Neural cell (in vitro differentiated cells): ENCODE results near the gene GTF2IRD1.

Source experiments
- CTCF ChIP-seq: fragments of 450-650 bp; IDR thresholded peaks from 2 replicates; pipeline ENCODE4 v1.5.1; 2014; ENCODE audit warnings: antibody characterized with exemption, mild to moderate bottlenecking, moderate library complexity; ENCODE audit not compliant: poor library complexity, severe bottlenecking
- EP300 ChIP-seq: fragments of 450-650 bp; conservative IDR thresholded peaks from 2 replicates; pipeline ENCODE4 v1.6.1; 2014; ENCODE audit warnings: antibody characterized with exemption, mild to moderate bottlenecking, moderate library complexity; ENCODE audit not compliant: poor library complexity, severe bottlenecking
- EZH2 ChIP-seq: fragments of 200-600, 300-800 bp; shearing (Covaris generic), sonication (generic); IDR thresholded peaks from 2 replicates; pipeline ENCODE4 v1.6.1; 2014; ENCODE audit warnings: antibody characterized with exemption, low read length, borderline replicate concordance, mild to moderate bottlenecking; ENCODE audit not compliant: insufficient read depth, poor library complexity, severe bottlenecking
- MXI1 ChIP-seq: fragments of 450-650 bp; conservative IDR thresholded peaks from 2 replicates; pipeline ENCODE4 v1.6.1; 2014; ENCODE audit warnings: antibody characterized with exemption, mild to moderate bottlenecking; ENCODE audit not compliant: poor library complexity, severe bottlenecking
- POLR2AphosphoS5 ChIP-seq: IDR thresholded peaks from 2 replicates; pipeline ENCODE4 v1.6.1; 2012
- RAD21 ChIP-seq: fragments of 450-650 bp; conservative IDR thresholded peaks from 2 replicates; pipeline ENCODE4 v1.6.1; 2014; ENCODE audit warnings: antibody characterized with exemption, mild to moderate bottlenecking, moderate library complexity
- SMC3 ChIP-seq: fragments of 450-650 bp; conservative IDR thresholded peaks from 2 replicates; pipeline ENCODE4 v1.6.1; 2014; ENCODE audit warnings: antibody characterized with exemption, mild to moderate bottlenecking, moderate library complexity; ENCODE audit not compliant: poor library complexity
- TAF1 ChIP-seq: IDR thresholded peaks from 2 replicates; pipeline ENCODE4 v1.6.1; 2012; ENCODE audit warnings: low read depth

GRCh38 chr7:74506325-74506724 lies 52.6 kb downstream of the GTF2IRD1 start:
- TF ChIP-seq POLR2AphosphoS5 (no peak), EZH2 (no peak), CTCF (no peak), EP300 (no peak), TAF1 (no peak), RAD21 (no peak), MXI1 (no peak), SMC3 (no peak)
